MCF 10A (cell line): ENCODE measurements around the gene RPL7L1. TPM values are rescaled to one million over a fixed set of nuclear protein-coding genes. Genes with fewer than 3 reads are reported as not detected.
"Not testable (repeated sequence)": the region's sequence is repeated elsewhere in the genome, so short reads cannot be mapped to it uniquely, and the experiment has no call there.

Experiments
- BruUV-seq: library from RNA; stranded (reverse); fragments of 400-500 nt; replicated peaks from 2 replicates; lab custom pipeline; 2021; lab: Mats Ljungman, UMichigan
- CTCF ChIA-PET: fragments of 300-600 bp; sonication (Branson Sonifier 250); formaldehyde crosslinking; extraction: SDS; loops from one replicate; lab custom pipeline; 2021; ENCODE audit warnings: antibody characterized with exemption, inconsistent platforms; lab: Yijun Ruan, JAX
- POLR2A ChIA-PET: fragments of 300-600, 350-650 bp; sonication (Branson Sonifier 250); formaldehyde crosslinking; extraction: SDS; loops from one replicate; lab custom pipeline; 2020; ENCODE audit warnings: antibody characterized with exemption, inconsistent platforms; lab: Yijun Ruan, JAX
- DNase-seq: peaks from one replicate; pipeline ENCODE4 v3.0.0-alpha.2; 2018; ENCODE audit not compliant: unreplicated experiment
- H3K27ac Mint-ChIP-seq: one replicate; pipeline ENCODE4 v1.8.0; 2022; ENCODE audit warnings: mild to moderate bottlenecking, low read depth, mixed read lengths; ENCODE audit not compliant: unreplicated experiment
- H3K27me3 Mint-ChIP-seq: one replicate; pipeline ENCODE4 v1.8.0; 2022; ENCODE audit warnings: mixed read lengths; ENCODE audit not compliant: insufficient read depth, unreplicated experiment
- H3K36me3 Mint-ChIP-seq: one replicate; pipeline ENCODE4 v1.8.0; 2022; ENCODE audit warnings: mild to moderate bottlenecking, moderate library complexity, mixed read lengths; ENCODE audit not compliant: insufficient read depth, unreplicated experiment
- H3K4me1 Mint-ChIP-seq: one replicate; pipeline ENCODE4 v1.8.0; 2022; ENCODE audit warnings: mixed read lengths; ENCODE audit not compliant: insufficient read depth, unreplicated experiment
- H3K4me3 Mint-ChIP-seq: one replicate; pipeline ENCODE4 v1.8.0; 2022; ENCODE audit warnings: mild to moderate bottlenecking, moderate library complexity, mixed read lengths; ENCODE audit not compliant: unreplicated experiment
- H3K9me3 Mint-ChIP-seq: one replicate; pipeline ENCODE4 v1.8.0; 2022; ENCODE audit warnings: mixed read lengths; ENCODE audit not compliant: unreplicated experiment
- intact Hi-C: fragments of 100-400 bp; cut with micrococcal nuclease; formaldehyde crosslinking; loops from 2 replicates; pipeline ENCODE4 v1.14.1; 2022
- total RNA-seq: library from RNA; stranded (reverse); gene quantifications from 2 replicates; pipeline ENCODE4 v1.2.3, GENCODE V29; 2022
- TF ChIP-seq, protein P1 (sequence below): fragments of 200-600 bp; IDR thresholded peaks from one replicate; pipeline ENCODE4 v1.8.0; 2022; ENCODE audit warnings: antibody characterized with exemption, mild to moderate bottlenecking; ENCODE audit not compliant: unreplicated experiment

RPL7L1 gene
- total RNA-seq, 1 experiment from 2014 or later = 121 TPM

DNA sequence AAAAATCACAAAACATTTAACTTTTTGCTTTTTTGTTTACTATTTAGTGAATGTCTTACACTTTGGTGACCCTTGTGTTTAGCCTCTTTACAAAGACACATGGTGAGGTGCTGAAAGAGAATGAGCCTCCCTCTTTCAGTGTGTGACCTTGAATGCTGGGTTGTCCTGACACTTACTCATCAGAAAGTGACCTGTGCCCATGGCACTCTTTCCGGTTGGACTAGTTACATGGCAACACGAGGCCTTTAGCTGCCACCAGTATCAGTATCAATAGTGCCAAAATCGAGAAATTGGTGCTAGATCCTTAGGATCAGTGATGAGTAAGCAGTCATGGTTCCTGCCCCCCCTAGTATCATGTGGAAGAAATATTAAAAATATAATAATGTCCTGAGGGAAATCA lies 1.7 kb upstream of the RPL7L1 start:
- Mint-ChIP-seq H3K9me3 (no peaks in the 10 kb centered on the region), H3K4me1 (no peaks in the 10 kb centered on the region), H3K4me3 (no peak overlapping the region), H3K27ac (no peak overlapping the region), H3K36me3 (peaks cover 43% of the 10 kb centered on the region), H3K27me3 (no peaks in the 10 kb centered on the region)
- no TSS peak for BruUV-seq
- no peak for DNase-seq
- POLR2A ChIA-PET = interaction anchor here (0.6 to 6.6 kb wide), 9 partner anchors 13 to 216 kb away, joined by 3 to 89 read pairs (median 5); partner anchors contain the start of genes BICRAL and TBCC
- intact Hi-C loops = loop anchor here (1.0 to 10.0 kb wide), 8 partner anchors 95 to 800 kb away; partner anchors contain the start of genes BICRAL, TBCC and UBR2
- CTCF ChIA-PET = interaction anchor here (0.6 to 3.7 kb wide), 18 partner anchors 8 to 785 kb away, joined by 3 to 31 read pairs (median 4); no protein-coding TSS in a partner anchor
- TF ChIP-seq, protein P1, sequence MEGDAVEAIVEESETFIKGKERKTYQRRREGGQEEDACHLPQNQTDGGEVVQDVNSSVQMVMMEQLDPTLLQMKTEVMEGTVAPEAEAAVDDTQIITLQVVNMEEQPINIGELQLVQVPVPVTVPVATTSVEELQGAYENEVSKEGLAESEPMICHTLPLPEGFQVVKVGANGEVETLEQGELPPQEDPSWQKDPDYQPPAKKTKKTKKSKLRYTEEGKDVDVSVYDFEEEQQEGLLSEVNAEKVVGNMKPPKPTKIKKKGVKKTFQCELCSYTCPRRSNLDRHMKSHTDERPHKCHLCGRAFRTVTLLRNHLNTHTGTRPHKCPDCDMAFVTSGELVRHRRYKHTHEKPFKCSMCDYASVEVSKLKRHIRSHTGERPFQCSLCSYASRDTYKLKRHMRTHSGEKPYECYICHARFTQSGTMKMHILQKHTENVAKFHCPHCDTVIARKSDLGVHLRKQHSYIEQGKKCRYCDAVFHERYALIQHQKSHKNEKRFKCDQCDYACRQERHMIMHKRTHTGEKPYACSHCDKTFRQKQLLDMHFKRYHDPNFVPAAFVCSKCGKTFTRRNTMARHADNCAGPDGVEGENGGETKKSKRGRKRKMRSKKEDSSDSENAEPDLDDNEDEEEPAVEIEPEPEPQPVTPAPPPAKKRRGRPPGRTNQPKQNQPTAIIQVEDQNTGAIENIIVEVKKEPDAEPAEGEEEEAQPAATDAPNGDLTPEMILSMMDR = no peak

DNA sequence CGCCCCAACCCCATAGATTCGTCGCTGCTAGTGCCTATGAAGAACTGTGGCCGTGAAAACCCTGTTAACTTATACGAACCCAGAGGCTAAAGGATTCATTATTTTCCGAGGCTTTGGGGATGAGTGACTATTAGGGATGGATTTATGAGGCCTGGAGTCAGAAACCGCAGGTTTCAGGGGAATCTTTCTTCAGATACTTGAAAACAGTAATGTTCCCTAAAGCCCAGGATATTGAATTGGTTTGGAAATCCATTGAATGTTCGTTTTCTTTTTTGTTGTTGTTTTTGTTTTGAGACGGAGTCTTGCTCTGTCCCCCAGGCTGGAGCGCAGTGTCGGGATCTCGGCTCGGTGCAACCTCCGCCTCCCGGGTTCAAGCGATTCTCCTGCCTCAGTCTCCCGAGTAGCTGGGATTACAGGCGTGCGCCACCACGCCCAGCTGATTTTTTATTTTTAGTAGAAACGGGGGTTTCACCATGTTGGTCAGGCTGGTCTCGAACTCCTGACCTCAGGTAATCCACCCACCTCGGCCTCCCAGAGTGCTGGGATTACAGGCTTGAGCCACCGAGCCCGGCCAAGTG lies 913 bp downstream of the RPL7L1 start:
- H3K27me3 Mint-ChIP-seq, intact Hi-C loops, H3K9me3 Mint-ChIP-seq, DNase-seq: not testable (repeated sequence)
- ChIA-PET POLR2A (interaction anchor here (0.6 to 6.6 kb wide), 22 partner anchors 10 to 1513 kb away, joined by 3 to 89 read pairs (median 4); partner anchors contain the start of genes BICRAL, KLC4, MRPL2 and PEX6), CTCF (interaction anchor here (0.6 to 2.2 kb wide), 8 partner anchors 9 to 655 kb away, joined by 3 to 6 read pairs (median 4); no protein-coding TSS in a partner anchor)
- TSS peak; percentile 77 for BruUV-seq
- peak overlapping the region; percentile 98 for H3K4me3 Mint-ChIP-seq
- H3K36me3 Mint-ChIP-seq = peaks cover 62% of the 10 kb centered on the region
- peaks cover 14% of the 10 kb centered on the region for H3K4me1 Mint-ChIP-seq
- H3K27ac Mint-ChIP-seq = peak overlapping the region; percentile 100

GRCh38 chr6:42880871-42881270 lies 1.5 kb downstream of the RPL7L1 start:
- H3K36me3 Mint-ChIP-seq = peaks cover 66% of the 10 kb centered on the region
- POLR2A ChIA-PET = interaction anchor here (0.6 to 6.6 kb wide), 10 partner anchors 10 to 1513 kb away, joined by 3 to 89 read pairs (median 4); partner anchors contain the start of genes BICRAL, PEX6 and TBCC

GRCh38 chr6:42885702-42886101 lies 6.3 kb downstream of the RPL7L1 start:
- BruUV-seq = no TSS peak

More at GRCh38 chr6:42880871-42881270, 1.5 kb downstream of the RPL7L1 start:
- intact Hi-C loops, H3K27me3 Mint-ChIP-seq, DNase-seq, H3K9me3 Mint-ChIP-seq, BruUV-seq: not testable (repeated sequence)
- peaks cover 14% of the 10 kb centered on the region for H3K4me1 Mint-ChIP-seq
- CTCF ChIA-PET = interaction anchor here (0.6 to 2.7 kb wide), 7 partner anchors 8 to 656 kb away, joined by 3 to 9 read pairs (median 5); no protein-coding TSS in a partner anchor
- H3K27ac Mint-ChIP-seq = peak overlapping the region; percentile 100
- H3K4me3 Mint-ChIP-seq = peak overlapping the region; percentile 98

GRCh38 chr6:42888201-42888600 lies 8.8 kb downstream of the RPL7L1 start:
- H3K27me3 Mint-ChIP-seq, H3K27ac Mint-ChIP-seq, DNase-seq, BruUV-seq, intact Hi-C loops, H3K9me3 Mint-ChIP-seq, H3K4me3 Mint-ChIP-seq: not testable (repeated sequence)
- ChIA-PET POLR2A (interaction anchor here (5.7 kb wide), 1 partner anchor 8 kb away, joined by 89 read pairs; the partner anchor contains the start of gene RPL7L1), CTCF (interaction anchor here (0.9 kb wide), 1 partner anchor 14 kb away, joined by 4 read pairs; no protein-coding TSS in a partner anchor)
- Mint-ChIP-seq H3K36me3 (peaks cover 72% of the 10 kb centered on the region), H3K4me1 (peaks cover 11% of the 10 kb centered on the region)

More at GRCh38 chr6:42885702-42886101, 6.3 kb downstream of the RPL7L1 start:
- Mint-ChIP-seq H3K4me1 (peaks cover 14% of the 10 kb centered on the region), H3K4me3 (no peak overlapping the region), H3K9me3 (no peaks in the 10 kb centered on the region), H3K27ac (no peak overlapping the region), H3K36me3 (peaks cover 93% of the 10 kb centered on the region), H3K27me3 (no peaks in the 10 kb centered on the region)
- POLR2A ChIA-PET = no interaction called here
- CTCF ChIA-PET = interaction anchor here (0.6 to 1.3 kb wide), 3 partner anchors 8 to 193 kb away, joined by 3 to 6 read pairs (median 3); no protein-coding TSS in a partner anchor
- intact Hi-C loops = no loop called here
- TF ChIP-seq, protein P1 = no peak
- no peak for DNase-seq
